Nephron (organoid): ENCODE measurements around the gene FAM227B.

Experiments
- H3K27ac Mint-ChIP-seq, 3 experiments: 2 replicates each; pipeline ENCODE4 v1.8.0; 2020; ENCODE audit warnings: mixed read lengths in 3 of 3, mild to moderate bottlenecking in 2 of 3, moderate library complexity in 1 of 3
- H3K27me3 Mint-ChIP-seq: 2 replicates; pipeline ENCODE4 v1.8.0; 2021; ENCODE audit warnings: low read depth, mild to moderate bottlenecking, moderate library complexity, mixed read lengths
- H3K36me3 Mint-ChIP-seq: 2 replicates; pipeline ENCODE4 v1.8.0; 2020; ENCODE audit warnings: low read depth, mixed read lengths
- H3K4me1 Mint-ChIP-seq: 2 replicates; pipeline ENCODE4 v1.8.0; 2020; ENCODE audit warnings: mixed read lengths
- H3K4me3 Mint-ChIP-seq, 3 experiments: 2 replicates each; pipeline ENCODE4 v1.8.0; 2020; ENCODE audit warnings: mild to moderate bottlenecking in 3 of 3, mixed read lengths in 3 of 3, moderate library complexity in 2 of 3
- H3K9me3 Mint-ChIP-seq: 2 replicates; pipeline ENCODE4 v1.8.0; 2020; ENCODE audit warnings: mixed read lengths
- CTCF ChIP-seq, 3 experiments: fragments of 200-600 bp; sonication (generic); IDR thresholded peaks; one replicate each; pipeline ENCODE4 v1.5.0; 2021; ENCODE audit warnings: antibody characterized with exemption in 3 of 3; ENCODE audit not compliant: unreplicated experiment in 3 of 3

The FAM227B gene

GRCh38 chr15:49506341-49506740 lies 114.3 kb downstream of the FAM227B start:
- H3K9me3 Mint-ChIP-seq, result peaks cover 17% of the 10 kb centered on the region
- H3K4me1 Mint-ChIP-seq, result no peaks in the 10 kb centered on the region
- H3K36me3 Mint-ChIP-seq, result peaks cover 9% of the 10 kb centered on the region
- H3K4me3 Mint-ChIP-seq, result no peak overlapping the region
- no peaks in the 10 kb centered on the region for H3K27me3 Mint-ChIP-seq
- no peak overlapping the region for H3K27ac Mint-ChIP-seq
- no peak for TF ChIP-seq CTCF (IDR thresholded peaks at IDR 0.05; ENCODE audit: unreplicated experiment in 3 of 3)

GRCh38 chr15:49501586-49501985 lies 119.0 kb downstream of the FAM227B start:
- Mint-ChIP-seq H3K4me3 (no peak overlapping the region), H3K4me1 (peaks cover 8% of the 10 kb centered on the region)

GRCh38 chr15:49495993-49496753 lies 124.4 kb downstream of the FAM227B start:
- H3K27ac Mint-ChIP-seq, result peak overlapping the region in 2 of 3 experiments; percentile 42 to 73
- H3K4me1 Mint-ChIP-seq, result peaks cover 15% of the 10 kb centered on the region
- no peaks in the 10 kb centered on the region for H3K27me3 Mint-ChIP-seq
- peaks cover 4% of the 10 kb centered on the region for H3K36me3 Mint-ChIP-seq
- TF ChIP-seq CTCF (IDR thresholded peaks at IDR 0.05; ENCODE audit: unreplicated experiment in 3 of 3), result no peak
- no peak overlapping the region for H3K4me3 Mint-ChIP-seq
- peaks cover 5% of the 10 kb centered on the region for H3K9me3 Mint-ChIP-seq

More at GRCh38 chr15:49501586-49501985, 119.0 kb downstream of the FAM227B start:
- Mint-ChIP-seq H3K36me3 (peaks cover 14% of the 10 kb centered on the region), H3K27me3 (no peaks in the 10 kb centered on the region), H3K9me3 (peaks cover 24% of the 10 kb centered on the region), H3K27ac (no peak overlapping the region)
- TF ChIP-seq CTCF (IDR thresholded peaks at IDR 0.05; ENCODE audit: unreplicated experiment in 3 of 3), result no peak

DNA sequence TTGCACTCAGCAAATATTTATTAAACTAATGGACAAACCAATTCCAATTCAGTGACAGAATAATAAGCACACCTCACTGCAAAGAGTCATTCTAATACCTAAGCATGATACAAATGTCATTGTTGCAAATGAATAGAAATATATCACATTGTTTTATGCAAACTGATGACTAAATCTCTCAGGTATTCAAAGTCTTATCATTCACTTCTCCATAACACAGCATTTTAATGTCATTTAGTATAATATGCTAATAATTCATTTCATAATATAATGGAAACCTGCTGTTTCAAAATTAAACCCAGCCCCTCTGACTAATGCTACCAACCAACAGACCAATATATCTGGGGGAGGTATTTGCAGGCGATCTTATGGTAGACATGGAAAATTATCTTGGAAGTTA lies 125.8 kb downstream of the FAM227B start:
- TF ChIP-seq CTCF (IDR thresholded peaks at IDR 0.05; ENCODE audit: unreplicated experiment in 3 of 3), result no peak
- Mint-ChIP-seq H3K4me1 (peaks cover 15% of the 10 kb centered on the region), H3K27me3 (no peaks in the 10 kb centered on the region), H3K4me3 (no peak overlapping the region), H3K9me3 (no peaks in the 10 kb centered on the region), H3K27ac (peak overlapping the region in 2 of 3 experiments; percentile 5 to 80), H3K36me3 (no peaks in the 10 kb centered on the region)

DNA sequence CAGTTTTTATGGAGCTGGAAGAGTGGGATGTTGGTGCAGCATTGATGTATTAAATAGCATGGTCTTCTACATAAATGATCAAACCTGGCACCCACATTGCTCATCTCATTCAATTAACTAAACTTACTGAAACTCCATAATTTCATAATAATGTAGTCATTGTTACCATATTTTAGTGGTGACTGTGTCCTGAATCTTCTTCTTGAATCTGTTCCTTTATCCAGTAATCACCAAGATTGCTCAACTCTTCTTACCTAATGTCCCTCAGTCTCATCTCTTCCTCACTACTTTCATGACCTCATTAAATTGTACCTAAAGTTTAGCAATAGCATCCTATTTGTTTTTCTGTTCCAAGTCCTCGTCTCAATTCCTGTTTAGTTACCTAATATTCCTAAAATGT lies 127.8 kb downstream of the FAM227B start:
- Mint-ChIP-seq H3K4me3 (no peak overlapping the region), H3K9me3 (no peaks in the 10 kb centered on the region), H3K4me1 (peaks cover 15% of the 10 kb centered on the region), H3K36me3 (no peaks in the 10 kb centered on the region), H3K27ac (no peak overlapping the region), H3K27me3 (no peaks in the 10 kb centered on the region)
- TF ChIP-seq CTCF (IDR thresholded peaks at IDR 0.05; ENCODE audit: unreplicated experiment in 3 of 3), result no peak

GRCh38 chr15:49492151-49492550 lies 128.5 kb downstream of the FAM227B start:
- Mint-ChIP-seq H3K4me3 (no peak overlapping the region), H3K4me1 (peaks cover 12% of the 10 kb centered on the region), H3K27ac (no peak overlapping the region), H3K9me3 (no peaks in the 10 kb centered on the region), H3K36me3 (peaks cover 3% of the 10 kb centered on the region), H3K27me3 (no peaks in the 10 kb centered on the region)
- no peak for TF ChIP-seq CTCF (IDR thresholded peaks at IDR 0.05; ENCODE audit: unreplicated experiment in 3 of 3)
